Activated CD4-positive, alpha-beta T cell treated with anti-CD3 and anti-CD28 coated beads for 48 hours (primary cell): ENCODE results near the gene RBP7.
"Not testable (repeated sequence)": the region's sequence is repeated elsewhere in the genome, so short reads cannot be mapped to it uniquely, and the experiment has no call there.

Experiments used
- DNase-seq: peaks from one replicate; pipeline ENCODE4 v3.0.0-alpha.2; 2020

Gene RBP7

GRCh38 chr1:9996624-9997582, at the start of gene RBP7:
TSS of gene RBP7 (plus strand) at chr1:9997228. CDS start at chr1:9997259, 31 bp downstream.
- DNase-seq = peak; percentile 10

- DNase-seq = no peak
Measured at GRCh38 chr1:9957726-9958125, 39.3 kb upstream of the RBP7 start.

GRCh38 chr1:9960011-9960410, 37.0 kb upstream of the RBP7 start:
- DNase-seq = no peak

GRCh38 chr1:9960706-9961562, 36.1 kb upstream of the RBP7 start:
- DNase-seq = no peak

GRCh38 chr1:9984253-9984652, 12.8 kb upstream of the RBP7 start:
- DNase-seq = no peak

GRCh38 chr1:9985001-9985400, 12.0 kb upstream of the RBP7 start:
- DNase-seq = no peak

GRCh38 chr1:9989773-9990172, 7.3 kb upstream of the RBP7 start:
- no peak for DNase-seq

- DNase-seq = no peak
Measured at GRCh38 chr1:9990944-9991343, 6.1 kb upstream of the RBP7 start.

- DNase-seq = no peak
Measured at GRCh38 chr1:9992910-9993309, 4.1 kb upstream of the RBP7 start.

- DNase-seq = no peak
Measured at GRCh38 chr1:9993561-9994075, 3.4 kb upstream of the RBP7 start.

GRCh38 chr1:10001016-10001665, 4.1 kb downstream of the RBP7 start:
- DNase-seq = no peak

- not testable (repeated sequence) for DNase-seq
Measured at GRCh38 chr1:10005248-10005647, 8.2 kb downstream of the RBP7 start.

GRCh38 chr1:10007169-10007568, 10.1 kb downstream of the RBP7 start:
- no peak for DNase-seq

- DNase-seq = no peak
Measured at GRCh38 chr1:10014016-10014415, 17.0 kb downstream of the RBP7 start.

GRCh38 chr1:10019561-10019960, 22.5 kb downstream of the RBP7 start:
- DNase-seq = no peak

GRCh38 chr1:10020086-10020485, 23.1 kb downstream of the RBP7 start:
- no peak for DNase-seq

- DNase-seq = not testable (repeated sequence)
Measured at GRCh38 chr1:10020678-10021077, 23.6 kb downstream of the RBP7 start.

GRCh38 chr1:10021992-10022391, 25.0 kb downstream of the RBP7 start:
- not testable (repeated sequence) for DNase-seq

GRCh38 chr1:10022656-10023055, 25.6 kb downstream of the RBP7 start:
- DNase-seq = no peak

- no peak for DNase-seq
Measured at GRCh38 chr1:10025354-10025753, 28.3 kb downstream of the RBP7 start.

- DNase-seq = no peak
Measured at GRCh38 chr1:10027027-10027426, 30.0 kb downstream of the RBP7 start.

GRCh38 chr1:10028956-10029500, 32.0 kb downstream of the RBP7 start:
- DNase-seq = not testable (repeated sequence)

- no peak for DNase-seq
Measured at GRCh38 chr1:10031461-10031860, 34.4 kb downstream of the RBP7 start.
